Measurements from ENCODE around the gene PRKCA.
"Not testable (repeated sequence)": the region's sequence is repeated elsewhere in the genome, so short reads cannot be mapped to it uniquely, and the experiment has no call there.

PRKCA gene

DNA sequence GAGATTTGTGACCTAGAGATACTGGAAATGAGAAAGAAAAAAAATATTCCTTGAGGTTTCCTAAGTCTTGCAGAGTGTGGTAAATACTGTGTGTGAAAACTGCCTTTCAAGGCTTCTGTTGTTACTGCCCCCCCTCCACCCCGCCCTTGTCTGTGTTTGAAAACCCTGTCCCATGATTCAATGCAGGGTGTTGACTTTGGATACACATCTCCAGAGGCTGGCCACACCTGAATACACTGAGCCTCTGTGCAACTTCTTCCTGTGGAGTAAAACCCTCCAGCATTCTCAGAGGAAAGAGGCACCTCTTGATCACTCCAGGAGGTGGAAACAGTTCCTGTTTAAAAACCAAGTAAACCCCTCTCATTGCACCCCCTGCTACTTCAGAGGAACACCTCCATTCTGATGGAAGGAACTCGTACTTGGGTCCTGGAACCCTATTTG, 409.5 kb downstream of the PRKCA start:
- no peak for DNase-seq (ENCODE audit: low spot score)

DNA sequence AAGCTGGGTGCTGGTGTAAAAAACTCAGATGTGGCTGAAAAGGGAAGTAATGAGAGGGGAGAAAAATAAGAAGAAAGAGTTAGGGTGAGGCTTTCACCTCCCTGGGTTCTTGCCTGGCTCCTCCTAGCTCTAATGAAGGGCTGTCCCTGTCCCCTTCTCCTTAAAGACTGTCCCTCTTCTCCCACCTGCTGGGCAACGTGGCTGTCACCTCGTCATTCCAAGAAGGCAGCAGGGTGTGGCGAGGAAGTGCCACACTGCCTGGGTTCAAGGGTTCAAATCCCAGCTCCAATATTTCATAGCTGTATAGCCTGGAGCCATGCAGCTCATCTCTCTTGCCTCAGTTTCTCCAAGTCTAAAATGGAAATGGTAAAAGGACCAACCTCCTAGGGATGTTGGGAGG, 410.0 kb downstream of the PRKCA start:
- no peak for DNase-seq (ENCODE audit: low spot score)

GRCh38 chr17:66713021-66713532, 410.7 kb downstream of the PRKCA start:
- not testable (repeated sequence) for DNase-seq (ENCODE audit: low spot score)

DNA sequence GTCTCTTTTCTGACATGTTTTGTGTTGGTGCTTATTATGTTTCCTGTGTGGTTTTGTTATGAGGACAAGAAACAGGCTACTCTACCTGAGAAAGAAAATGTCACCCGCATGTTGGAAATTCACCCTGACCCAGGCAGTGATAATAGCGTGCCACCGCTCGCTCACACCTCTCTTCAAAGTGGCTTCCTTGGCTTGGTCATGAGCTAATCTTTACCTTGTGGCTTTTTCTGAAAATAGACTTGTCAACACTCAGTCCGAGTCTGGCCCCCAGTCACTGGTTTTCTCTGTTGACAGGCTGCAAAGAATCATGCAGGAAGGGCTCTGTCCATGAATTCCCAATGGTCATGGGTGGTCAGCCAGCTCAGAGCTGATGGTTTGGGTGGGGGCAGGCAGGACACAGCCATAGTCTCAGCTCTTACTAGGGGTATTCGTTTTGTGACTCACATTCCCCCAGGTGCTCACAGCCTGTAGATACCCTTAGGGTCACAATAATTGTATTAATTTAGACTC, 411.2 kb downstream of the PRKCA start:
- DNase-seq (ENCODE audit: low spot score) = no peak

DNA sequence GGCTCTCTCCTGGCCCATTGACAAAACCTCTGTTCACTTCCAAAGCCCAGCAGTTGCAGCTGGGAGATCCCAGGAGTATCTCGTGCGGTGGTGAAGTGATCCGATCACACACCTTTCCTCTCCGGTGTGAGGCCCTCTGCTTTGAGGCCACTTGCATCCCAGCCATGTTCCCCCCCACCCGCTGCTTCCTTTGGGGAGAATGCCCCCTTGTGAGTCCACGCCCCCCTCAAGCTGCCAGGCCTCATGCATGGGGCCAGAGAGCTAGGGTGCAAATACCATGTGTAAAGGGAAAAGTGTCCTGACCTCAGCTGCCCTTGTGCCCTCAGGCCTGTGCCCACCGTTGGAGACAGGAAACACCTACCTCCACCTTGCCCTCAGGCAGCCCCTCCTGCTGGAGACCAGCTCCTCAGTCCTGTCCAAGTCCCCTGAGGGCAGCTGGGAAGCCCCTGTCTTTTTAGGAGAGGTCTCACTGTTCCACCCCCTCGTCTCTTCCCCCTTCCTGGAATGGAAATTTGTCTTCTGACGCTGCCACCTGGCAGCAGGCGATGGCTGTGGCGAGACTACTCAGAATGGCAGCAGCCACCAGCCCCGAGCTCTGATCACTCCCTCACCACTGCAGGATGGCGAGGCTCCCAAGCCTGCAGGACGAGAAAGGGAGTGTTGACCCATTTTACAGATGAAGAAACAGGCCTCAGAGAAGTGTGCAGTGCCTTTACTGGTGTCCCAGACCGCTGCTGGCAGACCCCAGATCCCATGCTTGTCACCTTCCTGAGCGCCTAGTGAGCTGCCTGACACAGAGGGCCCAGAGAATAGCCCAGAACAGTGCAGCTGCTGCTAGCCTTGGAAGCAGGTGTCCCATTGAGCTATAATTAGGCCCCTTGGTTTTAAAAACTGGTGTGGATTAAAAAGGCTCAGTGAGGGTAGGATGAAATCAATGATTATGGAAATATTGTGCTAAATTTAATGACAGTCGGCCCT, 411.9 kb downstream of the PRKCA start:
- DNase-seq (ENCODE audit: low spot score) = no peak

DNA sequence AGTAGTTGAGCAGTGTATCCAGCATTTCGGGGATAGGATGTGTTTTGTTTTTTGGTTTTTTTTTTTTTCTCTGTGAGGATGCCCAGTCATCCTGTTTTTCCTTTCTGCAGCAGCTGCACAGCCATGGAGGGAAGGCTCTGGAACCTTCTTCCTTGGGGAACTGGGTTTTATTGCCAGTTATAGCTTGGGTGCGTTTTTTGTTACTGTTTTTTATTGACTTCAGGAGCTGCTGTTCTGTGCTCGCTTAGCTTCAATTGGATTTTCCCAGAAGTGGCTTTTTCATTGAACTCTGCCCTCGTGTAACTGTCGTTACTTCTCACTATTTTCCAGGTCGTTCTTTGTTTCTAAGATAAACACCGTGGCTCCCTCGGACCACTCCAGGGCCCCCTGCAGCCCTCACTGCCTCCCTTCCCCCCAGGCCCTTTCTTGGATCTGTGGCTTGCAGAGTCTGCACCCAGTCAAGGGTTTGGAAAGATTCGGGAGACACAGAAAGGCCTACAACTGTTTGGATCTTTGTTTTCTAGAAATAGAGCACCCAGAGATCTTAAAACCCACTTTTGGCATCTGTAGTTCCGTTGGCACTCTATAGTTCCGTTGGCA, 412.8 kb downstream of the PRKCA start:
- DNase-seq (ENCODE audit: low spot score) = no peak

DNA sequence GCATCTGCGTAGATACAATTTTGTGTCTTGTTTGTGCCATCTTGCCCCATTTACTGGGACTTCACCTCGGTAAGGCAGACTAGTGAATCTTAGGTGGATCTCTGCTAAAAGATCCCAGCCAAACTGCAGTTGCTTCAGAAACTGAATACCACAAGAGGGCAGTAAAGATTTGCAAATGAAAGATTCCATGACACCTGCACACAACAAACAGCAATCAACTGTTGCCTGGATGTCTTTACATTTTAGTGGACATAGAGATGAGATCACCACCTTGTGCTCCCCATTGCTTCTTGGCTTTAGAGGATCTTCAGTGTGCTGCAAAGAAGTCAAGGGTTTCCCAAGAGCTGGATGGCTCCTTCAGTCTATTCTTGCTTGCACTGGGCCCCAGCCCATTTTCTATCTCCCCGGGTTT, 413.3 kb downstream of the PRKCA start:
- DNase-seq (ENCODE audit: low spot score) = peak; percentile 81

DNA sequence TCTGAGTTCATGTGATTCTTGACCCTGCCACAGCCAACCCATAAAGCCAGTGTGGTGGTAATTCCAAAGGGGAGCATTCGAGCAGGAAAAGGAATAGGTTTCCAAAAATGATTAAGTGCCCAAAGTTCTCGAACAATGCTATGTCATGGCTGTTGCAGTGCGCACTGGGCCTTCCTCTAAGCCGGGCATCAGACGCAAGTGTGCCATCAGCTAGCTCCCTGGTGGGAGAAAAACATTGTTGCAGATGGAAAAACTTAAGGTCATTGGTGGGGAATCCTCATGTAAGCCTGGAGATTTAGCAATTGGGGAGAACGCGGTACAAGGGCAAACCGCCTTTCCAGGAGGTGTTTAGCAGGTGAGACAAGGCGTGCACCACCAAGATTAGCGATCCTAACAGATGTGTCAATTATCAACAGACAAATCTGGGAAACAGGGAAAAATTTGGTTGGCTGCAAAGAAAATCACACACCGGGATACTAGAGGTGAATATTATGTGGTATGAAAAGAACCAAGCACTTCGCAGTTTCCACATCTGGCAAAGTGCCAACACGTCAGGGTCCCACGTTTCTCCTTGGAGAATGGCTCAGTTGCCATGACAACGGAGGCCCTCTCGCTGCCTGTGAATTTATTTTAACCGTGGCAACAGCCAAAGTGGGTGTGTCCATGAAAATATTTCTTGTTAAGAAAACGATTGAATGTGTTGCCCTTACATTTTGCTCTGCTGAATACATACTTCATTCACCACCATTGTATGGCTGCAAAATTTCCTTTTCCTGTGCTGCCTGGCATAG, 414.0 kb downstream of the PRKCA start:
- DNase-seq (ENCODE audit: low spot score) = peak; percentile 77

- DNase-seq (ENCODE audit: low spot score) = peak; percentile 64
Measured at GRCh38 chr17:66717641-66718058, 415.2 kb downstream of the PRKCA start.

DNA sequence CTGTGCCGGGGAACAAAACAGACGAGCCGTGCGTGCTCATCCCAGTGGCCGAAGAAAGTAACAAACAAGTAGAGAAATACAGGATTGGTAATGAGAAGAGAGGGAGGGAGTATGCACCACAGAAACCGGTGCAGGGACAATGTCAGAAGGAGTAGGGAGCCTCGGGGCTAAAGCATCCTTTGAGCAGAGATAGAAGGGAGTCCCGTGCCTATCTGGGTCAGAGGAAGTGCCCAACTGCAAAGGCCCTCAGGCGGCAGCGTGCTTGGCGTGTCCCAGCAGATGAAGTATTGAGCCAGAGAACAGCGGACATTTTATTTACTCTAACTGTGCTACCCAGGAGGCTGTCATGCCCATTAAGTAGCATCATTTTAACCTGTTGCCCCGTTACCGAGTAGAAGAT, 417.6 kb downstream of the PRKCA start:
- DNase-seq (ENCODE audit: low spot score) = no peak

- no peak for DNase-seq (ENCODE audit: low spot score)
Measured at GRCh38 chr17:66720567-66720966, 418.2 kb downstream of the PRKCA start.

DNA sequence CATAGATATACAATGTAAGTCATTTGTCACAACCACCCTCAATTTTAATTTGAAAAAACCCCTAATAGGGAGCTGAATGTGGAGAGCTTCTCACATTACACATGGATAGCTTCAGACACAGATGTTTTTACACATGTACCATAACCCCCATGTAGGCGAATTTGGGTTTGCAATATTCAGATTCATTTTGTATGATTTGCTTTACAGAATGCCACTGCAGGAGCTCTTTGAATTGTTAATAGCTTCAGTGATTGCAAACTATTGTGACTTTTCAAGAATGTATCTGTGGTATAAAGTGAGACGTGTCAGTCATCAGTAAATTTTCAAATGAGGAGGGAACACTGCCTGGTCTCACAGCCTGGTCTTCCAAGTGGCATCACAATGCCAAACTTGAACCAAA, 419.9 kb downstream of the PRKCA start:
- no peak for DNase-seq (ENCODE audit: low spot score)

GRCh38 chr17:66724581-66725341, 422.3 kb downstream of the PRKCA start:
- no peak for DNase-seq (ENCODE audit: low spot score)

- not testable (repeated sequence) for DNase-seq (ENCODE audit: low spot score)
Measured at GRCh38 chr17:66725438-66725837, 423.0 kb downstream of the PRKCA start.

- DNase-seq (ENCODE audit: low spot score) = no peak
Measured at GRCh38 chr17:66725956-66726355, 423.5 kb downstream of the PRKCA start.

- DNase-seq (ENCODE audit: low spot score) = no peak
Measured at GRCh38 chr17:66726371-66726770, 424.0 kb downstream of the PRKCA start.

GRCh38 chr17:66726846-66727245, 424.4 kb downstream of the PRKCA start:
- no peak for DNase-seq (ENCODE audit: low spot score)

GRCh38 chr17:66727634-66728570, 425.5 kb downstream of the PRKCA start:
- DNase-seq (ENCODE audit: low spot score) = peak; percentile 81

GRCh38 chr17:66730461-66730923, 428.1 kb downstream of the PRKCA start:
- no peak for DNase-seq (ENCODE audit: low spot score)

DNA sequence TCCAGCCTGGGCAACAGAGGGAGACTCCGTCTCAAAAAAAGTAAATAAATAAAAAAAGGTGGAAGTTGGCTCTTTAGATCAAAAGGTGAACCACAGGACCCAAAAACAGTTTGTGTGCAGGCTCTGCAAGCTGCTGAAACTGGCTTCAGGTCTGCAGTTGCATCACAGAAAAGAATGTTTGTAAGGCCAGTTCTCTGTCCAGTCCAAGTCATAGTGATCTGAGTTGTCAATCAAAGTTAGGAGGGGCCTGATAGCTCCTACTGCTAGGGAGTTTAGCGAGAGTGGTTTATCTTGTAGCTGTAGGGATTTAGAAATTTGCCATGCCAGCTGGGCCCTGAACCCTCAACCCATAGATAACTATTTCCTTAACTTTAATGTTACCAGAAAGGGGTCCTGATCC, 431.3 kb downstream of the PRKCA start:
- no peak for DNase-seq (ENCODE audit: low spot score)
